T-helper 22 cell (primary cell): Measurements from ENCODE around the gene EHMT2.
"Not testable (repeated sequence)": the region's sequence is repeated elsewhere in the genome, so short reads cannot be mapped to it uniquely, and the experiment has no call there.

Experiments used
- DNase-seq: peaks from one replicate; pipeline ENCODE4 v3.0.0-alpha.2; 2020; ENCODE audit warnings: low read depth

Gene EHMT2

GRCh38 chr6:31838114-31838553 lies 59.4 kb downstream of the EHMT2 start:
- DNase-seq: not testable (repeated sequence)

DNA sequence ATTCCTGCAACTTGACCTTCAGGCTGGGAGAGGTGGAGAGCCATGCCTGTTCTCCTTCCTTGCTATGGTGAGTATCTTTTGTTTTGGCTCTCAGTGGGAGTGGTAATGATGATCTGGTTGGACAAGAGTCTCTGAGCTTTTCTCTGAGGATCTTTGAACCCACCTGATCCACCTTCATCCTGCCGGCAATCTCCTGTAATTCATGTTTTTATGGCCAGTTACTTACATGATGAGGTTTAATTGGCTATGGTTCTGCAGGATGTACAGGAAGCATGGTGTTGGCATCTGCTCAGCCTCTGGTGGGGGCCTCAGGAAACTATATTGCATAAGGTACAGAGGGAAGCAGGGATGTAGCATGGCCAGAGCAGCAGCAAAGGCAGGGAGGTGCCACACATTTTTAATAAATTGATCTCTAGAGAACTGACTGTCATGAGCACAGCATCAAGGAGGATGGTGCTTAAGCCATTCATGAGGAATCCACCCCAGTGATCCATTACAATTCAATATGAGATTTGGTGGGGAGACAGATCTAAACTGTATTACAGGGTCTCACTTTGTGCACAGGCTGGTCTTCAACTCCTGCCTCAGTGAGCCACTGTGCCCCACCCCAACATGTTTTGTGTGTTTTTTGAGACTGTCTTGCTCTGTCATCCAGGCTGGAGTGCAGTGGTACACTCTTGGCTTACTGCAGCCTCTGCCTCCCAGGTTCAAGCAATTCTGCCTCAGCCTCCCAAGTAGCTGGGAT lies 60.0 kb downstream of the EHMT2 start:
- no peak for DNase-seq

DNA sequence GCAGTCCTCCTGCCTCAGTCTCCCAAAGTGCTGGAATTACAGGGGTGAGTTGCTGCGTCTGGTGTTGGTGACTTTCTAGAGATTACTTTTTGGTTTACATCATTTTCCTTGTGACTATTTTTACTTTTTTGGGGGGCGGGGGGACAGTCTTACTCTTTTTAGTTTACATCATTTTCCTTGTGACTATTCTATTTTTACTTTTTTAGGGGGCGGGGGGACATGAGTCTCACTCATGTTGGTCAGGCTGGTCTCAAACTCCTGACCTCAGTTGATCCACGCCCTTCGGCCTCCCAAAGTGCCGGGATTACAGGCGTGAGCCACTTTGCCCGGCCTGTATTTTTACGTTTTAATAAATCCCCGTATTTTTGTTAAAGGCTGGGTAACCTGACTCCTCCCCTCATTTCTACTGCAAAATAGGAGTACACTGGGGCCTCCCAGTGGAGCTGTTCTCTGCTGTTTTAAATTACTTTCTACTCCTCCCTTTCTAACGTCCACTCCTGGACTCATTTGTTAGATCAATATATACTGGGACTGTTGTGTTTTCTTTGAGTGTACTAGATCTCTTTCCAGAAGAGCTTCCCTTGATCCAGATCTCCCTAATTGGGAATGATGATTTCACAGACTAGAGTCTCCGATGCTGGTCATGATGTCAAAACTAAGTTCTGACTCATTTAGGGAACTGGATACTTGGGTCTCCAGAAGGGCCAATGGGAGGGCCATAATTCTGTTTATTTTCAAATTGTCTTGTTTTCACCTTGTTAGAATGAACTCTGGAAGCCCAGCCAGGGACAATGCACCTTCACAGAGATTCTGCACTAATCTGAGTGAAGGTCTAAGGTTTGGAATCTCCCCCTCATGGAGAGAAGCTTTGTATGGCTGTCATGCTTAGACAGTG lies 60.8 kb downstream of the EHMT2 start:
- no peak for DNase-seq

GRCh38 chr6:31836047-31836473 lies 61.4 kb downstream of the EHMT2 start:
- no peak for DNase-seq

GRCh38 chr6:31834367-31835250 lies 62.9 kb downstream of the EHMT2 start:
- peak; percentile 63 for DNase-seq

GRCh38 chr6:31831350-31832215 lies 65.9 kb downstream of the EHMT2 start:
- DNase-seq: no peak

- DNase-seq: no peak
Measured at GRCh38 chr6:31830886-31831335, 66.6 kb downstream of the EHMT2 start.
